HepG2 (cell line): ENCODE measurements around the gene RPS8. TPM values are rescaled to one million over a fixed set of nuclear protein-coding genes. Genes with fewer than 3 reads are reported as not detected.

Source experiments
- ATAC-seq: fragments of 200-7000 bp; cut with Tn5 transposase; 3 replicates; pipeline ENCODE4 v1.9.1; 2020; ENCODE audit warnings: mild to moderate bottlenecking, moderate library complexity
- BruUV-seq: library from RNA; stranded (reverse); fragments of 400-500 nt; replicated peaks from 2 replicates; lab custom pipeline; 2021; lab: Mats Ljungman, UMichigan
- CTCF ChIA-PET: fragments of 300-600 bp; formaldehyde crosslinking; extraction: SDS; loops from one replicate; lab custom pipeline; 2021; ENCODE audit warnings: low total read pairs, inconsistent platforms, low intra/inter-chr PET ratio; lab: Yijun Ruan, JAX
- POLR2A ChIA-PET: fragments of 350-600 bp; sonication (Branson Sonifier 250); formaldehyde crosslinking; loops from one replicate; lab custom pipeline; 2020; ENCODE audit warnings: antibody characterized with exemption, inconsistent platforms; lab: Yijun Ruan, JAX
- DNase-seq: peaks from one replicate; pipeline ENCODE4 v3.0.0-alpha.2; 2015; ENCODE audit warnings: low spot score
- FAIRE-seq: peaks from 3 replicates; lab custom pipeline; 2011; peaks lifted over from hg19 to GRCh38; lab: Jason Lieb, UNC
- H2AFZ ChIP-seq: one replicate; pipeline ENCODE4 v1.6.1; 2011; ENCODE audit warnings: low read length, inconsistent platforms
- H3K27ac ChIP-seq: fragments of 300-600 bp; 3 replicates; pipeline ENCODE4 v1.8.0; 2011; ENCODE audit warnings: mixed run types, mild to moderate bottlenecking, mixed read lengths, low read length, inconsistent platforms; ENCODE audit not compliant: insufficient read depth; ENCODE audit errors: extremely low read length
- H3K27me3 ChIP-seq, 2 experiments: fragments of 200-600 bp in 1 of 2; 2 replicates in 1 of 2; 3 replicates in 1 of 2; pipeline versions ENCODE4 v1.6.0 to v1.8.0; 2011; ENCODE audit warnings: low read length in 2 of 2, mild to moderate bottlenecking in 2 of 2, moderate library complexity in 2 of 2, inconsistent platforms in 1 of 2; ENCODE audit not compliant: insufficient read depth in 2 of 2, control insufficient read depth in 1 of 2
- H3K36me3 ChIP-seq, 2 experiments: fragments of 200-600 bp in 1 of 2; replicated peaks in 1 of 2; 2 replicates in 1 of 2; 3 replicates in 1 of 2; pipeline versions ENCODE4 v1.5.1 to v1.8.0; 2011; ENCODE audit warnings: low read length in 2 of 2, inconsistent platforms in 1 of 2; ENCODE audit not compliant: insufficient read depth in 2 of 2, control insufficient read depth in 1 of 2
- H3K4me1 ChIP-seq: 2 replicates; pipeline ENCODE4 v1.5.1; 2012; ENCODE audit warnings: low read length, inconsistent platforms; ENCODE audit not compliant: insufficient read depth
- H3K4me2 ChIP-seq: 2 replicates; pipeline ENCODE4 v1.6.0; 2011; ENCODE audit warnings: low read depth, low read length, inconsistent platforms
- H3K4me3 ChIP-seq, 3 experiments: fragments of 200-600 bp in 1 of 3; sonication (generic), shearing (Covaris generic) in 1 of 3; replicated peaks in 1 of 3; 2 replicates each; pipeline ENCODE4 v1.5.1; 2011 to 2016; ENCODE audit warnings: low read length in 3 of 3, inconsistent platforms in 2 of 3, low read depth in 2 of 3, mild to moderate bottlenecking in 2 of 3, control low read depth in 1 of 3, mixed read lengths in 1 of 3; ENCODE audit not compliant: insufficient read depth in 1 of 3
- H3K79me2 ChIP-seq: one replicate; pipeline ENCODE4 v1.6.1; 2011; ENCODE audit warnings: low read length, inconsistent platforms; ENCODE audit not compliant: insufficient read depth
- H3K9ac ChIP-seq: 2 replicates; pipeline ENCODE4 v1.6.0; 2011; ENCODE audit warnings: mild to moderate bottlenecking, low read depth, low read length, inconsistent platforms; ENCODE audit not compliant: insufficient read depth
- H3K9me3 ChIP-seq: 2 replicates; pipeline ENCODE4 v1.5.1; 2012; ENCODE audit warnings: mild to moderate bottlenecking, low read length
- H4K20me1 ChIP-seq: 2 replicates; pipeline ENCODE4 v1.6.0; 2011; ENCODE audit warnings: inconsistent platforms, mild to moderate bottlenecking, low read length, moderate library complexity; ENCODE audit not compliant: insufficient read depth
- ISL2 ChIP-seq: sonication (generic); formaldehyde crosslinking; IDR thresholded peaks from 2 replicates; pipeline ENCODE4 v1.5.0; 2020; ENCODE audit warnings: missing genetic modification reagents
- KDM5B ChIP-seq: sonication (generic); formaldehyde crosslinking; IDR thresholded peaks from 2 replicates; pipeline ENCODE4 v1.4.0; 2020; ENCODE audit warnings: missing genetic modification reagents, mild to moderate bottlenecking, borderline replicate concordance
- NPAS2 ChIP-seq: sonication (generic); formaldehyde crosslinking; IDR thresholded peaks from 2 replicates; pipeline ENCODE4 v1.8.0; 2022; ENCODE audit warnings: mild to moderate bottlenecking, missing genetic modification reagents, borderline replicate concordance
- RBAK ChIP-seq: sonication (generic); formaldehyde crosslinking; IDR thresholded peaks from 2 replicates; pipeline ENCODE4 v1.5.1; 2020; ENCODE audit warnings: mild to moderate bottlenecking, missing genetic modification reagents
- SIX4 ChIP-seq: sonication (generic); formaldehyde crosslinking; IDR thresholded peaks from 2 replicates; pipeline ENCODE4 v1.4.0; 2020; ENCODE audit warnings: missing genetic modification reagents
- TEAD3 ChIP-seq: optimal IDR thresholded peaks from 2 replicates; pipeline ENCODE3; 2016; ENCODE audit warnings: borderline replicate concordance
- ZNF629 ChIP-seq: sonication (generic); formaldehyde crosslinking; conservative IDR thresholded peaks from 2 replicates; pipeline ENCODE4 v1.5.0; 2020; ENCODE audit warnings: missing genetic modification reagents
- ZNF660 ChIP-seq: sonication (generic); formaldehyde crosslinking; IDR thresholded peaks from 2 replicates; pipeline ENCODE4 v1.5.1; 2020; ENCODE audit warnings: mild to moderate bottlenecking, low read depth, missing genetic modification reagents, borderline replicate concordance
- ZNF777 ChIP-seq: sonication (generic); formaldehyde crosslinking; IDR thresholded peaks from 2 replicates; pipeline ENCODE4 v1.4.0; 2020; ENCODE audit warnings: missing genetic modification reagents
- ZSCAN12 ChIP-seq: sonication (generic); formaldehyde crosslinking; IDR thresholded peaks from 2 replicates; pipeline ENCODE4 v1.9.0; 2021; ENCODE audit warnings: mild to moderate bottlenecking, missing genetic modification reagents
- ZSCAN20 ChIP-seq: sonication (generic); formaldehyde crosslinking; IDR thresholded peaks from 2 replicates; pipeline ENCODE4 v1.4.0; 2020; ENCODE audit warnings: missing genetic modification reagents, mild to moderate bottlenecking, borderline replicate concordance
- WGBS: methylation state at CpG from one replicate; pipeline ENCODE4 v1.1.6; 2017; ENCODE audit warnings: low lambda C conversion rate; 5-methylcytosine and 5-hydroxymethylcytosine counted together
- in situ Hi-C: cut with HindIII; loops from 2 replicates; pipeline ENCODE4 v1.10.0; 2017; ENCODE audit warnings: low pct_unique_long_range_greater_than_20kb; ENCODE audit not compliant: extremely low pct_ligation_motif_present
- intact Hi-C: fragments of 100-400 bp; cut with micrococcal nuclease; formaldehyde crosslinking; loops from one replicate; pipeline ENCODE4 v1.10.0; 2022; ENCODE audit not compliant: unreplicated experiment
- polyA plus RNA-seq, 8 experiments: library from polyadenylated mRNA; depleted of rRNA in 3 of 8; stranded (reverse) in 7 of 8; unstranded in 1 of 8; fragments of >200 nt; fragmentation: Illumina TruSeq in 4 of 8; extraction: Trizol in 4 of 8; gene quantifications; 2 replicates each; pipeline versions ENCODE4 v1.2.1 to v1.2.3, GENCODE V29; 2011 to 2016; ENCODE audit warnings: low read depth in 4 of 8, missing spikeins in 1 of 8, mixed read lengths in 1 of 8; ENCODE audit not compliant: insufficient read depth in 1 of 8
- total RNA-seq, 5 experiments: library from RNA; depleted of rRNA; stranded (reverse); fragments of >200 nt; fragmentation: Illumina TruSeq; extraction: Trizol; gene quantifications; 2 replicates each; pipeline ENCODE4 v1.2.3, GENCODE V29; 2016; ENCODE audit warnings: low read depth in 1 of 5
- TF ChIP-seq, protein P1 (sequence below): IDR thresholded peaks from 2 replicates; pipeline ENCODE4 v1.6.1; 2016
- TF ChIP-seq, protein P2 (sequence below): sonication (generic); formaldehyde crosslinking; IDR thresholded peaks from 2 replicates; pipeline ENCODE4 v1.4.0; 2020; ENCODE audit warnings: missing genetic modification reagents
- TF ChIP-seq, protein P3 (sequence below): sonication (generic); formaldehyde crosslinking; IDR thresholded peaks from 2 replicates; pipeline ENCODE4 v1.4.0; 2020; ENCODE audit warnings: missing genetic modification reagents

Gene RPS8
- total and polyA plus RNA-seq, 2 of the 13 experiments (the other 11 are each of a cell fraction or from before 2014, with no cell fraction given): 2,628 to 2,822 TPM

DNA sequence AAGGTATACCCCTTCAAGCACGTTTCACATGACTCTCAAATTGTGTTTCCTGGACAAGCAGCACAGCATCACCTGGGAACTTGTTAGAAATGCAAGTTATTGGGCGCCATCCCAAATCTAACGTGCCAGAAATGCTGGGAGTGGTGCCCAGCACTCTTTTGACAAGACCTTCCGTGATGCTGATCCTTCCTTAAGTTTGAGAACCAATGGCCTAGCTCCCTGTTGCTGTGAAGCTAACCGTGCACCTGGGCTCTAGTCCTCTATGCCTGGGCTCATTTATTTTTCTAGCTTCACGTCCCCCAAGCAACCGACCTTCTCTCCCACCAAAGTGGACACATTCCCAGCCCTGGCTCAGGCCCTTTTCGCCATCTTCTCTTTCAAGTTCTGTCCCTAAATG, 8.4 kb downstream of the RPS8 start:
- TF ChIP-seq ZSCAN12 (0 out of 2 replicates have a peak, but pooled peaks have one; percentile 29), ISL2 (CRISPR knock-in tag) (0 out of 2 replicates have a peak, but pooled peaks have one; percentile 9), ZNF777 (peak; percentile 32; the same call in 1 of the 2 replicates), KDM5B (CRISPR knock-in tag) (no peak), RBAK (no peak), ZNF629 (0 out of 2 replicates have a peak, but pooled peaks have one; percentile 6), NPAS2 (no peak), ZNF660 (CRISPR knock-in tag) (no peak), ZSCAN20 (CRISPR knock-in tag) (0 out of 2 replicates have a peak, but pooled peaks have one; percentile 3), SIX4 (CRISPR knock-in tag) (no peak), TEAD3 (CRISPR knock-in tag) (peak; percentile 8)
- TF ChIP-seq, protein P1, sequence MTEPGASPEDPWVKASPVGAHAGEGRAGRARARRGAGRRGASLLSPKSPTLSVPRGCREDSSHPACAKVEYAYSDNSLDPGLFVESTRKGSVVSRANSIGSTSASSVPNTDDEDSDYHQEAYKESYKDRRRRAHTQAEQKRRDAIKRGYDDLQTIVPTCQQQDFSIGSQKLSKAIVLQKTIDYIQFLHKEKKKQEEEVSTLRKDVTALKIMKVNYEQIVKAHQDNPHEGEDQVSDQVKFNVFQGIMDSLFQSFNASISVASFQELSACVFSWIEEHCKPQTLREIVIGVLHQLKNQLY (CRISPR knock-in tag): no peak
- TF ChIP-seq, protein P2, sequence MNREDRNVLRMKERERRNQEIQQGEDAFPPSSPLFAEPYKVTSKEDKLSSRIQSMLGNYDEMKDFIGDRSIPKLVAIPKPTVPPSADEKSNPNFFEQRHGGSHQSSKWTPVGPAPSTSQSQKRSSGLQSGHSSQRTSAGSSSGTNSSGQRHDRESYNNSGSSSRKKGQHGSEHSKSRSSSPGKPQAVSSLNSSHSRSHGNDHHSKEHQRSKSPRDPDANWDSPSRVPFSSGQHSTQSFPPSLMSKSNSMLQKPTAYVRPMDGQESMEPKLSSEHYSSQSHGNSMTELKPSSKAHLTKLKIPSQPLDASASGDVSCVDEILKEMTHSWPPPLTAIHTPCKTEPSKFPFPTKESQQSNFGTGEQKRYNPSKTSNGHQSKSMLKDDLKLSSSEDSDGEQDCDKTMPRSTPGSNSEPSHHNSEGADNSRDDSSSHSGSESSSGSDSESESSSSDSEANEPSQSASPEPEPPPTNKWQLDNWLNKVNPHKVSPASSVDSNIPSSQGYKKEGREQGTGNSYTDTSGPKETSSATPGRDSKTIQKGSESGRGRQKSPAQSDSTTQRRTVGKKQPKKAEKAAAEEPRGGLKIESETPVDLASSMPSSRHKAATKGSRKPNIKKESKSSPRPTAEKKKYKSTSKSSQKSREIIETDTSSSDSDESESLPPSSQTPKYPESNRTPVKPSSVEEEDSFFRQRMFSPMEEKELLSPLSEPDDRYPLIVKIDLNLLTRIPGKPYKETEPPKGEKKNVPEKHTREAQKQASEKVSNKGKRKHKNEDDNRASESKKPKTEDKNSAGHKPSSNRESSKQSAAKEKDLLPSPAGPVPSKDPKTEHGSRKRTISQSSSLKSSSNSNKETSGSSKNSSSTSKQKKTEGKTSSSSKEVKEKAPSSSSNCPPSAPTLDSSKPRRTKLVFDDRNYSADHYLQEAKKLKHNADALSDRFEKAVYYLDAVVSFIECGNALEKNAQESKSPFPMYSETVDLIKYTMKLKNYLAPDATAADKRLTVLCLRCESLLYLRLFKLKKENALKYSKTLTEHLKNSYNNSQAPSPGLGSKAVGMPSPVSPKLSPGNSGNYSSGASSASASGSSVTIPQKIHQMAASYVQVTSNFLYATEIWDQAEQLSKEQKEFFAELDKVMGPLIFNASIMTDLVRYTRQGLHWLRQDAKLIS (CRISPR knock-in tag): no peak
- TF ChIP-seq, protein P3, sequence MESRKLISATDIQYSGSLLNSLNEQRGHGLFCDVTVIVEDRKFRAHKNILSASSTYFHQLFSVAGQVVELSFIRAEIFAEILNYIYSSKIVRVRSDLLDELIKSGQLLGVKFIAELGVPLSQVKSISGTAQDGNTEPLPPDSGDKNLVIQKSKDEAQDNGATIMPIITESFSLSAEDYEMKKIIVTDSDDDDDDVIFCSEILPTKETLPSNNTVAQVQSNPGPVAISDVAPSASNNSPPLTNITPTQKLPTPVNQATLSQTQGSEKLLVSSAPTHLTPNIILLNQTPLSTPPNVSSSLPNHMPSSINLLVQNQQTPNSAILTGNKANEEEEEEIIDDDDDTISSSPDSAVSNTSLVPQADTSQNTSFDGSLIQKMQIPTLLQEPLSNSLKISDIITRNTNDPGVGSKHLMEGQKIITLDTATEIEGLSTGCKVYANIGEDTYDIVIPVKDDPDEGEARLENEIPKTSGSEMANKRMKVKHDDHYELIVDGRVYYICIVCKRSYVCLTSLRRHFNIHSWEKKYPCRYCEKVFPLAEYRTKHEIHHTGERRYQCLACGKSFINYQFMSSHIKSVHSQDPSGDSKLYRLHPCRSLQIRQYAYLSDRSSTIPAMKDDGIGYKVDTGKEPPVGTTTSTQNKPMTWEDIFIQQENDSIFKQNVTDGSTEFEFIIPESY: 0 out of 2 replicates have a peak, but pooled peaks have one; percentile 1
- FAIRE-seq (no peak), ATAC-seq (peak; percentile 3), DNase-seq (no peak)
- Histone ChIP-seq H3K4me3 (peak overlapping the region; percentile 54 to 79 (median 61); a peak in 5 of 6 replicates), H3K4me1 (peaks cover 55% of the 10 kb centered on the region), H2AFZ (no peak overlapping the region), H3K27me3 (peaks cover 3 to 13% of the 10 kb centered on the region in 2 experiments; a peak in 2 of 5 replicates), H3K36me3 (peaks cover 0 to 6% of the 10 kb centered on the region in 2 experiments; a peak in 3 of 5 replicates), H3K4me2 (peak overlapping the region; percentile 76), H4K20me1 (peaks cover 6% of the 10 kb centered on the region), H3K27ac (peak overlapping the region; percentile 71), H3K79me2 (peaks cover 2% of the 10 kb centered on the region), H3K9me3 (no peaks in the 10 kb centered on the region), H3K9ac (peak overlapping the region; percentile 83)
- no TSS peak for BruUV-seq
- 37% methylated on average over 8 of the region's 8 CpGs for WGBS
- intact Hi-C loops (loop anchor here (5.0 kb wide), 2 partner anchors 34 to 51 kb away; partner anchors contain the start of gene RNU5D-1), in situ Hi-C loops (no loop called here)
- ChIA-PET POLR2A (interaction anchor here (0.6 to 3.6 kb wide), 12 partner anchors 8 to 520 kb away, joined by 3 to 47 read pairs (median 4); partner anchors contain the start of genes BTBD19, DYNLT4, EIF2B3 and PLK3), CTCF (no interaction called here)
